GM23338 (cell line): ENCODE data around the gene MAST4. TPM values are rescaled to one million over a fixed set of nuclear protein-coding genes. Genes with fewer than 3 reads are reported as not detected.

Source experiments
- CREB1 ChIP-seq: fragments of 250-450 bp; sonication (Bioruptor Pico); IDR thresholded peaks from 2 replicates; pipeline ENCODE4 v1.5.0; 2020; ENCODE audit warnings: low read depth, mild to moderate bottlenecking, moderate library complexity
- EZH2 ChIP-seq: fragments of 200-600 bp; sonication (generic); IDR thresholded peaks from one replicate; pipeline ENCODE4 v1.8.0; 2017; ENCODE audit warnings: antibody characterized with exemption, mild to moderate bottlenecking, low read depth; ENCODE audit not compliant: unreplicated experiment
- EZH2phosphoT487 ChIP-seq: fragments of 200-600 bp; sonication (generic); IDR thresholded peaks from one replicate; pipeline ENCODE4 v1.8.1; 2018; ENCODE audit warnings: antibody characterized with exemption; ENCODE audit not compliant: unreplicated experiment
- JUNB ChIP-seq: IDR thresholded peaks from one replicate; pipeline ENCODE4 v1.6.1; 2016; ENCODE audit warnings: antibody characterized with exemption; ENCODE audit not compliant: unreplicated experiment
- NANOG ChIP-seq: IDR thresholded peaks from 2 replicates; pipeline ENCODE4 v1.6.1; 2016; ENCODE audit warnings: antibody characterized with exemption, borderline replicate concordance
- STAT1 ChIP-seq: IDR thresholded peaks from one replicate; pipeline ENCODE4 v1.6.1; 2016; ENCODE audit warnings: antibody characterized with exemption; ENCODE audit not compliant: unreplicated experiment
- ZNF114 ChIP-seq: fragments of 250-450 bp; sonication (Bioruptor Pico); IDR thresholded peaks from 2 replicates; pipeline ENCODE4 v1.5.0; 2020; ENCODE audit warnings: mild to moderate bottlenecking, moderate library complexity
- ZNF331 ChIP-seq: fragments of 250-450 bp; sonication (Bioruptor Pico); IDR thresholded peaks from 2 replicates; pipeline ENCODE4 v1.5.0; 2020; ENCODE audit warnings: low read depth, mild to moderate bottlenecking, moderate library complexity
- polyA plus RNA-seq: library from polyadenylated mRNA; unstranded; fragments of >200 nt; fragmentation: Nextera tagmentation; extraction: Ambion mirVana; gene quantifications from 2 replicates; pipeline ENCODE4 v1.2.1, GENCODE V29; 2016
- total RNA-seq: library from RNA; depleted of rRNA; stranded (reverse); fragments of >200 nt; shearing (Covaris generic); gene quantifications from 2 replicates; pipeline ENCODE4 v1.2.3, GENCODE V29; 2014
- TF ChIP-seq, protein P1 (sequence below): fragments of 250-450 bp; sonication (Bioruptor Pico); IDR thresholded peaks from 2 replicates; pipeline ENCODE4 v1.5.0; 2020; ENCODE audit warnings: mild to moderate bottlenecking, moderate library complexity
- TF ChIP-seq, protein P2 (sequence below): IDR thresholded peaks from one replicate; pipeline ENCODE4 v1.6.1; 2018; ENCODE audit warnings: antibody characterized with exemption; ENCODE audit not compliant: unreplicated experiment

MAST4 gene
- total and polyA plus RNA-seq, 2 experiments from 2014 or later, result 3.6 to 8.5 TPM

DNA sequence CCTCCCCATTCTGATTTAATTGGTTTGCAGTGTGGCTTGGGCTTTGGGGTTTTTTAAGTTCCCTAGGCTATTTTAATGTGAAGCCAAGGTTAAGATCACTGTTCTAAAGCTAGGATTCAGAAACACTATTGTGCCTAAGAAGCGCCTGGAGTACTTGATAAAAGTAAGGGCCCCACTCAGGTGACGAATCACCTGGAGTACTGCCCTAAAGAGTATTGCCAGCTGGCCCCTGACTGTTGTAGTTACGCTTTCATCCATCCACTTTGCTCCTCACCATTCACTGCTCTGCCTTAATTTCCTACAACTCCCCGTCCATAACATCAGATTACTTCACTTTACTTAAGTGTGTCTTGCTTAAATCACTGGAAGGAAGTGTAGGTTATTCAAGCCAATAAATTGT, 481.1 kb downstream of the MAST4 start (continued):
- TF ChIP-seq, protein P1, sequence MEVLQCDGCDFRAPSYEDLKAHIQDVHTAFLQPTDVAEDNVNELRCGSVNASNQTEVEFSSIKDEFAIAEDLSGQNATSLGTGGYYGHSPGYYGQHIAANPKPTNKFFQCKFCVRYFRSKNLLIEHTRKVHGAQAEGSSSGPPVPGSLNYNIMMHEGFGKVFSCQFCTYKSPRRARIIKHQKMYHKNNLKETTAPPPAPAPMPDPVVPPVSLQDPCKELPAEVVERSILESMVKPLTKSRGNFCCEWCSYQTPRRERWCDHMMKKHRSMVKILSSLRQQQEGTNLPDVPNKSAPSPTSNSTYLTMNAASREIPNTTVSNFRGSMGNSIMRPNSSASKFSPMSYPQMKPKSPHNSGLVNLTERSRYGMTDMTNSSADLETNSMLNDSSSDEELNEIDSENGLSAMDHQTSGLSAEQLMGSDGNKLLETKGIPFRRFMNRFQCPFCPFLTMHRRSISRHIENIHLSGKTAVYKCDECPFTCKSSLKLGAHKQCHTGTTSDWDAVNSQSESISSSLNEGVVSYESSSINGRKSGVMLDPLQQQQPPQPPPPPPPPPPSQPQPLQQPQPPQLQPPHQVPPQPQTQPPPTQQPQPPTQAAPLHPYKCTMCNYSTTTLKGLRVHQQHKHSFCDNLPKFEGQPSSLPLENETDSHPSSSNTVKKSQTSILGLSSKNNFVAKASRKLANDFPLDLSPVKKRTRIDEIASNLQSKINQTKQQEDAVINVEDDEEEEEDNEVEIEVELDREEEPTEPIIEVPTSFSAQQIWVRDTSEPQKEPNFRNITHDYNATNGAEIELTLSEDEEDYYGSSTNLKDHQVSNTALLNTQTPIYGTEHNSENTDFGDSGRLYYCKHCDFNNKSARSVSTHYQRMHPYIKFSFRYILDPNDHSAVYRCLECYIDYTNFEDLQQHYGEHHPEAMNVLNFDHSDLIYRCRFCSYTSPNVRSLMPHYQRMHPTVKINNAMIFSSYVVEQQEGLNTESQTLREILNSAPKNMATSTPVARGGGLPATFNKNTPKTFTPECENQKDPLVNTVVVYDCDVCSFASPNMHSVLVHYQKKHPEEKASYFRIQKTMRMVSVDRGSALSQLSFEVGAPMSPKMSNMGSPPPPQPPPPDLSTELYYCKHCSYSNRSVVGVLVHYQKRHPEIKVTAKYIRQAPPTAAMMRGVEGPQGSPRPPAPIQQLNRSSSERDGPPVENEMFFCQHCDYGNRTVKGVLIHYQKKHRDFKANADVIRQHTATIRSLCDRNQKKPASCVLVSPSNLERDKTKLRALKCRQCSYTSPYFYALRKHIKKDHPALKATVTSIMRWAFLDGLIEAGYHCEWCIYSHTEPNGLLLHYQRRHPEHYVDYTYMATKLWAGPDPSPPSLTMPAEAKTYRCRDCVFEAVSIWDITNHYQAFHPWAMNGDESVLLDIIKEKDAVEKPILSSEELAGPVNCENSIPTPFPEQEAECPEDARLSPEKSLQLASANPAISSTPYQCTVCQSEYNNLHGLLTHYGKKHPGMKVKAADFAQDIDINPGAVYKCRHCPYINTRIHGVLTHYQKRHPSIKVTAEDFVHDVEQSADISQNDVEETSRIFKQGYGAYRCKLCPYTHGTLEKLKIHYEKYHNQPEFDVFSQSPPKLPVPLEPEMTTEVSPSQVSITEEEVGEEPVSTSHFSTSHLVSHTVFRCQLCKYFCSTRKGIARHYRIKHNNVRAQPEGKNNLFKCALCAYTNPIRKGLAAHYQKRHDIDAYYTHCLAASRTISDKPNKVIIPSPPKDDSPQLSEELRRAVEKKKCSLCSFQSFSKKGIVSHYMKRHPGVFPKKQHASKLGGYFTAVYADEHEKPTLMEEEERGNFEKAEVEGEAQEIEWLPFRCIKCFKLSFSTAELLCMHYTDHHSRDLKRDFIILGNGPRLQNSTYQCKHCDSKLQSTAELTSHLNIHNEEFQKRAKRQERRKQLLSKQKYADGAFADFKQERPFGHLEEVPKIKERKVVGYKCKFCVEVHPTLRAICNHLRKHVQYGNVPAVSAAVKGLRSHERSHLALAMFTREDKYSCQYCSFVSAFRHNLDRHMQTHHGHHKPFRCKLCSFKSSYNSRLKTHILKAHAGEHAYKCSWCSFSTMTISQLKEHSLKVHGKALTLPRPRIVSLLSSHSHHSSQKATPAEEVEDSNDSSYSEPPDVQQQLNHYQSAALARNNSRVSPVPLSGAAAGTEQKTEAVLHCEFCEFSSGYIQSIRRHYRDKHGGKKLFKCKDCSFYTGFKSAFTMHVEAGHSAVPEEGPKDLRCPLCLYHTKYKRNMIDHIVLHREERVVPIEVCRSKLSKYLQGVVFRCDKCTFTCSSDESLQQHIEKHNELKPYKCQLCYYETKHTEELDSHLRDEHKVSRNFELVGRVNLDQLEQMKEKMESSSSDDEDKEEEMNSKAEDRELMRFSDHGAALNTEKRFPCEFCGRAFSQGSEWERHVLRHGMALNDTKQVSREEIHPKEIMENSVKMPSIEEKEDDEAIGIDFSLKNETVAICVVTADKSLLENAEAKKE, result no peak
- TF ChIP-seq ZNF331 (CRISPR knock-in tag), result no peak
- no peak for TF ChIP-seq ZNF114 (CRISPR knock-in tag)
- no peak for TF ChIP-seq STAT1
- no peak for TF ChIP-seq CREB1 (CRISPR knock-in tag)
- TF ChIP-seq EZH2, result no peak
- TF ChIP-seq, protein P2, sequence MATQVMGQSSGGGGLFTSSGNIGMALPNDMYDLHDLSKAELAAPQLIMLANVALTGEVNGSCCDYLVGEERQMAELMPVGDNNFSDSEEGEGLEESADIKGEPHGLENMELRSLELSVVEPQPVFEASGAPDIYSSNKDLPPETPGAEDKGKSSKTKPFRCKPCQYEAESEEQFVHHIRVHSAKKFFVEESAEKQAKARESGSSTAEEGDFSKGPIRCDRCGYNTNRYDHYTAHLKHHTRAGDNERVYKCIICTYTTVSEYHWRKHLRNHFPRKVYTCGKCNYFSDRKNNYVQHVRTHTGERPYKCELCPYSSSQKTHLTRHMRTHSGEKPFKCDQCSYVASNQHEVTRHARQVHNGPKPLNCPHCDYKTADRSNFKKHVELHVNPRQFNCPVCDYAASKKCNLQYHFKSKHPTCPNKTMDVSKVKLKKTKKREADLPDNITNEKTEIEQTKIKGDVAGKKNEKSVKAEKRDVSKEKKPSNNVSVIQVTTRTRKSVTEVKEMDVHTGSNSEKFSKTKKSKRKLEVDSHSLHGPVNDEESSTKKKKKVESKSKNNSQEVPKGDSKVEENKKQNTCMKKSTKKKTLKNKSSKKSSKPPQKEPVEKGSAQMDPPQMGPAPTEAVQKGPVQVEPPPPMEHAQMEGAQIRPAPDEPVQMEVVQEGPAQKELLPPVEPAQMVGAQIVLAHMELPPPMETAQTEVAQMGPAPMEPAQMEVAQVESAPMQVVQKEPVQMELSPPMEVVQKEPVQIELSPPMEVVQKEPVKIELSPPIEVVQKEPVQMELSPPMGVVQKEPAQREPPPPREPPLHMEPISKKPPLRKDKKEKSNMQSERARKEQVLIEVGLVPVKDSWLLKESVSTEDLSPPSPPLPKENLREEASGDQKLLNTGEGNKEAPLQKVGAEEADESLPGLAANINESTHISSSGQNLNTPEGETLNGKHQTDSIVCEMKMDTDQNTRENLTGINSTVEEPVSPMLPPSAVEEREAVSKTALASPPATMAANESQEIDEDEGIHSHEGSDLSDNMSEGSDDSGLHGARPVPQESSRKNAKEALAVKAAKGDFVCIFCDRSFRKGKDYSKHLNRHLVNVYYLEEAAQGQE, result no peak
- TF ChIP-seq EZH2phosphoT487, result no peak
- TF ChIP-seq NANOG, result no peak
- no peak for TF ChIP-seq JUNB
